K562 (cell line): ENCODE measurements around the gene IFT52. TPM values are rescaled to one million over a fixed set of nuclear protein-coding genes. Genes with fewer than 3 reads are reported as not detected.

Experiments
- ATAC-seq: fragments of 200-7000 bp; cut with Tn5 transposase; 3 replicates; pipeline ENCODE4 v1.9.1; 2020; ENCODE audit warnings: moderate library complexity
- BruUV-seq: library from RNA; stranded (reverse); fragments of 400-500 nt; replicated peaks from 2 replicates; lab custom pipeline; 2021; lab: Mats Ljungman, UMichigan
- CTCF ChIA-PET: fragments of 300-600 bp; formaldehyde crosslinking; extraction: SDS; loops from one replicate; lab custom pipeline; 2021; ENCODE audit warnings: low intra/inter-chr PET ratio; lab: Yijun Ruan, JAX
- POLR2A ChIA-PET: fragments of 300-600, 350-650 bp; sonication (Branson Sonifier 250); formaldehyde crosslinking; extraction: SDS; loops from one replicate; lab custom pipeline; 2021; ENCODE audit warnings: antibody characterized with exemption, inconsistent platforms; lab: Yijun Ruan, JAX
- DNase-seq, 4 experiments: peaks; one replicate each; pipeline versions ENCODE4 v3.0.0 to v3.0.0-alpha.2; 2011 to 2018; ENCODE audit warnings: low spot score in 3 of 4, mixed read lengths in 3 of 4; ENCODE audit errors: extremely low read depth in 1 of 4
- FAIRE-seq: peaks from 2 replicates; lab custom pipeline; 2011; peaks lifted over from hg19 to GRCh38; lab: Jason Lieb, UNC
- H2AFZ ChIP-seq: 2 replicates; pipeline ENCODE4 v1.6.0; 2011; ENCODE audit warnings: low read depth, low read length, control low read depth, inconsistent platforms
- H3K27ac ChIP-seq: fragments of 200-600 bp; 3 replicates; pipeline ENCODE4 v1.8.0; 2011; ENCODE audit warnings: low read depth, mild to moderate bottlenecking, control low read depth, inconsistent platforms, low read length, moderate library complexity, mixed read lengths; ENCODE audit errors: extremely low read depth
- H3K27me3 ChIP-seq, 2 experiments: fragments of 300-600 bp in 1 of 2; 2 replicates in 1 of 2; 3 replicates in 1 of 2; pipeline versions ENCODE4 v1.6.0 to v1.8.0; 2011; ENCODE audit warnings: inconsistent platforms in 2 of 2, low read length in 2 of 2, mild to moderate bottlenecking in 1 of 2, mixed read lengths in 1 of 2, moderate library complexity in 1 of 2; ENCODE audit not compliant: control insufficient read depth in 2 of 2, insufficient read depth in 2 of 2
- H3K36me3 ChIP-seq: fragments of 300-600 bp; 3 replicates; pipeline ENCODE4 v1.8.0; 2011; ENCODE audit warnings: mild to moderate bottlenecking, low read length, inconsistent platforms; ENCODE audit not compliant: control insufficient read depth, insufficient read depth
- H3K4me1 ChIP-seq, 2 experiments: fragments of 200-600 bp in 1 of 2; replicated peaks in 1 of 2; 2 replicates in 1 of 2; 3 replicates in 1 of 2; pipeline versions ENCODE4 v1.5.1 to v1.8.0; 2011; ENCODE audit warnings: inconsistent platforms in 2 of 2, low read length in 2 of 2, mild to moderate bottlenecking in 1 of 2, mixed read lengths in 1 of 2, moderate library complexity in 1 of 2; ENCODE audit not compliant: control insufficient read depth in 2 of 2, insufficient read depth in 2 of 2
- H3K4me2 ChIP-seq: 2 replicates; pipeline ENCODE4 v1.6.1; 2011; ENCODE audit warnings: low read length, control low read depth, inconsistent platforms, mixed read lengths; ENCODE audit not compliant: insufficient read depth
- H3K4me3 ChIP-seq: fragments of 200-600 bp; sonication (generic), shearing (Covaris generic); 2 replicates; pipeline ENCODE4 v1.5.1; 2016; ENCODE audit warnings: control low read depth, inconsistent platforms
- H3K79me2 ChIP-seq: fragments of 200-600 bp; 3 replicates; pipeline ENCODE4 v1.8.0; 2011; ENCODE audit warnings: low read length, inconsistent platforms; ENCODE audit not compliant: control insufficient read depth, insufficient read depth
- H3K9ac ChIP-seq, 2 experiments: 2 replicates each; pipeline versions ENCODE4 v1.6.0 to v1.6.1; 2011; ENCODE audit warnings: low read depth in 2 of 2, low read length in 2 of 2, control low read depth in 1 of 2, inconsistent platforms in 1 of 2, mild to moderate bottlenecking in 1 of 2, mixed read lengths in 1 of 2; ENCODE audit not compliant: insufficient read depth in 1 of 2
- H3K9me1 ChIP-seq: one replicate; pipeline ENCODE4 v1.6.0; 2011; ENCODE audit warnings: inconsistent platforms, mild to moderate bottlenecking, low read length, moderate library complexity; ENCODE audit not compliant: control insufficient read depth, insufficient read depth
- H3K9me3 ChIP-seq: replicated peaks from 2 replicates; pipeline ENCODE4 v1.5.1; 2011; ENCODE audit warnings: low read depth, low read length, inconsistent platforms; ENCODE audit not compliant: control insufficient read depth, insufficient read depth
- H4K20me1 ChIP-seq: replicated peaks from 2 replicates; pipeline ENCODE4 v1.6.1; 2011; ENCODE audit warnings: low read length, inconsistent platforms, mixed read lengths; ENCODE audit not compliant: control insufficient read depth, insufficient read depth
- FOXP1 ChIP-seq: sonication (generic); formaldehyde crosslinking; IDR thresholded peaks from 2 replicates; pipeline ENCODE4 v1.8.0; 2022; ENCODE audit warnings: mild to moderate bottlenecking, missing genetic modification reagents
- JUN ChIP-seq, 2 experiments: sonication (generic) in 1 of 2; formaldehyde crosslinking in 1 of 2; IDR thresholded peaks; 2 replicates each; pipeline versions ENCODE4 v1.6.1 to v1.8.0; 2012 to 2022; ENCODE audit warnings: borderline replicate concordance in 2 of 2, mild to moderate bottlenecking in 2 of 2, improper control_type of control experiment in 1 of 2, low read depth in 1 of 2, low read length in 1 of 2, missing genetic modification reagents in 1 of 2
- KAT7 ChIP-seq: sonication (generic); formaldehyde crosslinking; IDR thresholded peaks from 2 replicates; pipeline ENCODE4 v1.8.0; 2022; ENCODE audit warnings: missing genetic modification reagents, mild to moderate bottlenecking, borderline replicate concordance
- MAFG ChIP-seq: fragments of 450-650 bp; conservative IDR thresholded peaks from 2 replicates; pipeline ENCODE4 v1.6.1; 2016; ENCODE audit warnings: missing genetic modification characterization, missing compliant biosample characterization
- RFX5 ChIP-seq: IDR thresholded peaks from 2 replicates; pipeline ENCODE4 v1.6.1; 2011; ENCODE audit warnings: low read depth, mild to moderate bottlenecking, improper control_type of control experiment, low read length
- ZBTB1 ChIP-seq: sonication (generic); formaldehyde crosslinking; IDR thresholded peaks from 2 replicates; pipeline ENCODE4 v1.8.1; 2023; ENCODE audit warnings: missing genetic modification reagents, low read depth, mild to moderate bottlenecking, borderline replicate concordance
- WGBS: fragments of 100-300 bp; shearing (Covaris generic); methylation state at CpG from one replicate; pipeline ENCODE4 v1.1.6; 2016; ENCODE audit warnings: low coverage, mixed read lengths; ENCODE audit not compliant: insufficient coverage; ENCODE audit errors: missing lambda C conversion rate; 5-methylcytosine and 5-hydroxymethylcytosine counted together
- in situ Hi-C: fragments of 300-500 bp; cut with MboI; formaldehyde crosslinking; loops from 4 replicates; pipeline ENCODE4 v1.15.0; 2018; ENCODE audit warnings: inconsistent platforms, mixed read lengths
- intact Hi-C: fragments of 100-400 bp; cut with micrococcal nuclease; formaldehyde crosslinking; loops from 2 replicates; pipeline ENCODE4 v1.14.2; 2022
- polyA plus RNA-seq, 8 experiments: library from polyadenylated mRNA; depleted of rRNA in 4 of 8; stranded (reverse) in 5 of 8; unstranded in 3 of 8; fragments of >200 nt; fragmentation: Nextera tagmentation in 2 of 8; fragmentation: Illumina TruSeq in 1 of 8; extraction: Ambion mirVana in 2 of 8; extraction: Trizol in 1 of 8; gene quantifications; 2 replicates each; pipeline versions ENCODE4 v1.2.1 to v1.2.3, GENCODE V29; 2011 to 2014; ENCODE audit warnings: inconsistent platforms in 1 of 8, missing spikeins in 1 of 8
- total RNA-seq, 7 experiments: library from RNA; depleted of rRNA in 6 of 7; stranded (reverse); fragments of >200 nt in 6 of 7; fragmentation: Illumina TruSeq in 2 of 7; extraction: Trizol in 2 of 7; gene quantifications; 2 replicates each; pipeline versions ENCODE4 v1.2.1 to v1.2.3, GENCODE V29; 2011 to 2021; ENCODE audit warnings: low replicate concordance in 1 of 7
- TF ChIP-seq, protein P1 (sequence below): fragments of 450-650 bp; IDR thresholded peaks from 2 replicates; pipeline ENCODE4 v1.6.1; 2018; ENCODE audit not compliant: partially characterized antibody
- TF ChIP-seq, protein P2 (sequence below), 2 experiments: fragments of 450-650 bp in 1 of 2; IDR thresholded peaks; 2 replicates each; pipeline ENCODE4 v1.6.1; 2011 to 2017; ENCODE audit warnings: low read depth in 2 of 2, antibody characterized with exemption in 1 of 2, borderline replicate concordance in 1 of 2, low read length in 1 of 2, mild to moderate bottlenecking in 1 of 2, mixed read lengths in 1 of 2; ENCODE audit not compliant: control insufficient read depth in 1 of 2

IFT52 gene
- total and polyA plus RNA-seq, 9 of the 15 experiments (the other 6 are each of a cell fraction or from before 2014, with no cell fraction given), result 11.0 to 31.4 (median 20.4) TPM

DNA sequence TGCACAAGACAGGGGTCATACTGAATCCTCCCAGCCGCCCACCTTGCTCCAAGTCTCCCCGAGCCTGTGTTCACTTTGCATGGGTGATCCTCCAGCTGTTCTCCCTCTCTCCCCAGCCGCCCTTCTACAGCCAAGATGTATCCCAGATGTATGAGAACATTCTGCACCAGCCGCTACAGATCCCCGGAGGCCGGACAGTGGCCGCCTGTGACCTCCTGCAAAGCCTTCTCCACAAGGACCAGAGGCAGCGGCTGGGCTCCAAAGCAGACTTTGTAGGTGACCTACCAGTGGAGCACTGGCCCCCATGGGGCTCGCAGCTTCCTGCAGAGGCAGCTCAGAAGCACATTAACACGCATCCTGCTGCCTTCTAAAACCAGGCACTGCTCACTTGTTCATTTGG is 14.6 kb upstream of the IFT52 start (continued):
- TF ChIP-seq, protein P1, sequence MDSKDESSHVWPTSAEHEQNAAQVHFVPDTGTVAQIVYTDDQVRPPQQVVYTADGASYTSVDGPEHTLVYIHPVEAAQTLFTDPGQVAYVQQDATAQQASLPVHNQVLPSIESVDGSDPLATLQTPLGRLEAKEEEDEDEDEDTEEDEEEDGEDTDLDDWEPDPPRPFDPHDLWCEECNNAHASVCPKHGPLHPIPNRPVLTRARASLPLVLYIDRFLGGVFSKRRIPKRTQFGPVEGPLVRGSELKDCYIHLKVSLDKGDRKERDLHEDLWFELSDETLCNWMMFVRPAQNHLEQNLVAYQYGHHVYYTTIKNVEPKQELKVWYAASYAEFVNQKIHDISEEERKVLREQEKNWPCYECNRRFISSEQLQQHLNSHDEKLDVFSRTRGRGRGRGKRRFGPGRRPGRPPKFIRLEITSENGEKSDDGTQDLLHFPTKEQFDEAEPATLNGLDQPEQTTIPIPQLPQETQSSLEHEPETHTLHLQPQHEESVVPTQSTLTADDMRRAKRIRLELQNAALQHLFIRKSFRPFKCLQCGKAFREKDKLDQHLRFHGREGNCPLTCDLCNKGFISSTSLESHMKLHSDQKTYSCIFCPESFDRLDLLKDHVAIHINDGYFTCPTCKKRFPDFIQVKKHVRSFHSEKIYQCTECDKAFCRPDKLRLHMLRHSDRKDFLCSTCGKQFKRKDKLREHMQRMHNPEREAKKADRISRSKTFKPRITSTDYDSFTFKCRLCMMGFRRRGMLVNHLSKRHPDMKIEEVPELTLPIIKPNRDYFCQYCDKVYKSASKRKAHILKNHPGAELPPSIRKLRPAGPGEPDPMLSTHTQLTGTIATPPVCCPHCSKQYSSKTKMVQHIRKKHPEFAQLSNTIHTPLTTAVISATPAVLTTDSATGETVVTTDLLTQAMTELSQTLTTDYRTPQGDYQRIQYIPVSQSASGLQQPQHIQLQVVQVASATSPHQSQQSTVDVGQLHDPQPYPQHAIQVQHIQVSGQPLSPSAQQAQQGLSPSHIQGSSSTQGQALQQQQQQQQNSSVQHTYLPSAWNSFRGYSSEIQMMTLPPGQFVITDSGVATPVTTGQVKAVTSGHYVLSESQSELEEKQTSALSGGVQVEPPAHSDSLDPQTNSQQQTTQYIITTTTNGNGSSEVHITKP, result no peak

DNA sequence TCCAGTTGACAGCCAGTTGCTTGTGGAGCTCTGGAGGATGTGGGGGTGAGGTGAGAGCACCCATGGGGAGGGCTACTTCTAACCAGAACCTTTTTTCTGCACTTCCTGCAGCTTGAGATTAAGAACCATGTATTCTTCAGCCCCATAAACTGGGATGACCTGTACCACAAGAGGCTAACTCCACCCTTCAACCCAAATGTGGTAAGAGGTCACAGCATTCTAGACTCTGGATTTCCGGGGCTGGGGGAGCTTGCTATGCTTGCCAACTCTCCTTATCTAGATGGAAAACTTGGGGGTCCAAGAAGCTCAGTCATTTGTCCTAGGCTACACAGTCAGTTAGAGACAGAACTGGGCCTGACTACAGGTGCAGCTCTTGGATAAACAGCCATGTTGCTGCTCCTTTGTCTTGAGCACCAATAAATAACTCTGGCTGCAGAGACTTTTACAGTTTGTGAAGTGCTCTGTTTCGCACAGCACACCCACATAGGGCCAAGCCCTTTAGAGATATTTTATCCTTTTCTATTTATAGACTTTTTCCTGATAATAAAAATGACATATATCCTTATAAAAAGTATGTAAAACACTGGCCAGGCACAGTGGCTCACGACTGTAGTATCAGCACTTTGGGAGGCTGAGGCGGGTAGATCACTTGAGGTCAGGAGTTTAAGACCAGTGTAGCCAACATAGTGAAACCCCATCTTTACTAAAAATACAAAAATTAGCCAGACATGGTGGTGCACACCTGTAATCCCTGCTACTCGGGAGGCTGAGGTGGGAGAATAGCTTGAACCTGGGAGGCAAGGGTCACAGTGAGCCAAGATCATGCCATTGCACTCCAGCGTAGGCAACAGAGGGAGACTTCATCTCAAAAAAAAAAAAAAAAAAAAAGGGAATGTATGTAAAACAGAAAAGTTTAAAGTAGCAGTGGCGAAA is 10.6 kb upstream of the IFT52 start:
- ChIA-PET CTCF (interaction anchor here (0.6 kb wide), 1 partner anchor 79 kb away, joined by 3 read pairs; no protein-coding TSS in a partner anchor), POLR2A (interaction anchor here (1.0 to 1.2 kb wide), 3 partner anchors 10 to 31 kb away, joined by 5 to 7 read pairs (median 6); partner anchors contain the start of gene IFT52)
- Histone ChIP-seq H3K9me1 (no peaks in the 10 kb centered on the region), H3K4me3 (no peak overlapping the region), H3K27ac (peak overlapping the region; percentile 63), H4K20me1 (no peaks in the 10 kb centered on the region), H3K79me2 (no peaks in the 10 kb centered on the region), H3K4me2 (peak overlapping the region; percentile 45), H2AFZ (peak overlapping the region; percentile 80), H3K36me3 (no peaks in the 10 kb centered on the region), H3K9me3 (peaks cover 3% of the 10 kb centered on the region; the same call in 1 of the 2 replicates), H3K4me1 (peaks cover 24 to 43% of the 10 kb centered on the region in 2 experiments), H3K27me3 (no peaks in the 10 kb centered on the region), H3K9ac (no peak overlapping the region)
- BruUV-seq, result no TSS peak
- FAIRE-seq (peak; percentile 85), ATAC-seq (peak; percentile 77), DNase-seq (peak in 3 of 4 experiments; percentile 39 to 86 (median 75))
- in situ Hi-C loops (no loop called here), intact Hi-C loops (no loop called here)
- WGBS, result 28% methylated on average over 7 of the region's 7 CpGs
- TF ChIP-seq MAFG (tag) (no peak), FOXP1 (no peak), RFX5 (no peak), KAT7 (CRISPR knock-in tag) (no peak), JUN (IDR thresholded peaks at IDR 0.05; ENCODE audit: borderline replicate concordance, low read depth, low read length) (no peak), JUN (CRISPR knock-in tag; IDR thresholded peaks at IDR 0.05; ENCODE audit: borderline replicate concordance) (no peak), ZBTB1 (CRISPR knock-in tag) (no peak)
- TF ChIP-seq, protein P2, sequence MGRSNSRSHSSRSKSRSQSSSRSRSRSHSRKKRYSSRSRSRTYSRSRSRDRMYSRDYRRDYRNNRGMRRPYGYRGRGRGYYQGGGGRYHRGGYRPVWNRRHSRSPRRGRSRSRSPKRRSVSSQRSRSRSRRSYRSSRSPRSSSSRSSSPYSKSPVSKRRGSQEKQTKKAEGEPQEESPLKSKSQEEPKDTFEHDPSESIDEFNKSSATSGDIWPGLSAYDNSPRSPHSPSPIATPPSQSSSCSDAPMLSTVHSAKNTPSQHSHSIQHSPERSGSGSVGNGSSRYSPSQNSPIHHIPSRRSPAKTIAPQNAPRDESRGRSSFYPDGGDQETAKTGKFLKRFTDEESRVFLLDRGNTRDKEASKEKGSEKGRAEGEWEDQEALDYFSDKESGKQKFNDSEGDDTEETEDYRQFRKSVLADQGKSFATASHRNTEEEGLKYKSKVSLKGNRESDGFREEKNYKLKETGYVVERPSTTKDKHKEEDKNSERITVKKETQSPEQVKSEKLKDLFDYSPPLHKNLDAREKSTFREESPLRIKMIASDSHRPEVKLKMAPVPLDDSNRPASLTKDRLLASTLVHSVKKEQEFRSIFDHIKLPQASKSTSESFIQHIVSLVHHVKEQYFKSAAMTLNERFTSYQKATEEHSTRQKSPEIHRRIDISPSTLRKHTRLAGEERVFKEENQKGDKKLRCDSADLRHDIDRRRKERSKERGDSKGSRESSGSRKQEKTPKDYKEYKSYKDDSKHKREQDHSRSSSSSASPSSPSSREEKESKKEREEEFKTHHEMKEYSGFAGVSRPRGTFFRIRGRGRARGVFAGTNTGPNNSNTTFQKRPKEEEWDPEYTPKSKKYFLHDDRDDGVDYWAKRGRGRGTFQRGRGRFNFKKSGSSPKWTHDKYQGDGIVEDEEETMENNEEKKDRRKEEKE (IDR thresholded peaks at IDR 0.05; ENCODE audit: borderline replicate concordance in 1 of 2, control insufficient read depth in 1 of 2, low read depth in 2 of 2, low read length in 1 of 2), result 0 out of 4 replicates have a peak, but pooled peaks of 1 of the 2 experiments have one; percentile 23
